ENCODE measurements around the gene RHBDL1. TPM values are rescaled to one million over a fixed set of nuclear protein-coding genes. Genes with fewer than 3 reads are reported as not detected.
"Not testable (repeated sequence)": the region's sequence is repeated elsewhere in the genome, so short reads cannot be mapped to it uniquely, and the experiment has no call there.

RHBDL1 gene
- total RNA-seq, 1 experiment from 2014 or later, result 3.6 TPM

DNA sequence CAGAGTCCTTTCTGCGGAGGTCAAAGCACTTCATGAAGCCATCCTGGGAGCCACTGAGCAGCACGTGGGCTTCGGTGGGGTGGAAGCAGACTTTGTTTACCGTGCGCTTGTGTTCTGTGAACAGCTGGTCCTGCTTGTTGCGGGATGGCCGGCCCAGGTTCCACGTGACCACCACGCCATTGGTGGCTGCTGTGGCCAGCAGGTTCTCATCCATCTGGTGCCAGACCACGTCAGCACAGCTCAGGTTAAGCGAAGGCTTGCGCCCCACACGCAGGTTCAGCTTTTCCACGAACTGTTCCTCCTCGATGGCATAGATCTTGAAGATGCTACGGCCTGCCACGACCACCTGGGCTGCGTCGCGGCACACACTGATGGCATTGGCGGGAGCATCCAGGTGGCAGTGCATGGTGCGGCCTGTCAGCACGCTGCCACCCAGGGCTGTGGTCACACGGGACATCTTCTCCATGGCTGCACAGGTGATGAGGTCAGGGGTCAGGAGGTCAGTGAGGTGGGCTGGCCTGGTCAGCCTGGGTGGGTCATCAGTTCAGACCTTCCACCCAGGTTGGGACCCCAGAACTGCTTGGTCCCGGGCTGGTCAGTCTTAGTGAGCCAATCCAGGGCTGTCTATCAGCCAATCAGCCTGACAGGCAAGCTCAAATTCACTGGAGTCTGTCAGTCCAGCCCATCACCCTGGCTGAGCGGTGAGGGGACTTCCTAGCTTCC, 13.9 kb downstream of the RHBDL1 start:
- peaks cover 6% of the 10 kb centered on the region; the same call in 1 of the 2 replicates for H3K79me2 ChIP-seq (ENCODE audit: low read length)

DNA sequence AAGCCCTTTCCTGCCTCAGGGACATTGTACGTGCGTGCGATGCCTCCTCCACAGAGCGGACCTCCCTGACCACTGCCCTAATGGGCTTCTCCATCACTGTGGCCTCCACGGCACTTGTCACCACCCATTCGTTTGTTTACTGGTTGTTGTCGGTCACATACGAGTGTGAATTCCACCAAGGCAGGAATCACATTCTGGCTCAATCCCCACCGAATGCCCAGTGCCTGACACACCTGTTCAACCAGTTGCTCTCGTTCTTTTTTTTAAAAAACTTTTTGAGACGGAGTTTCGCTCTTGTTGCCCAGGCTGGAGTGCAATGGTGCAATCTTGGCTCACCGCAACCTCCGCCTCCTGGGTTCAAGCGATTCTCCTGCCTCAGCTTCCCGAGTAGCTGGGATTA, 15.8 kb downstream of the RHBDL1 start:
- peaks cover 34% of the 10 kb centered on the region for H3K4me1 ChIP-seq (ENCODE audit: low read length)
- not testable (repeated sequence) for H3K4me2 ChIP-seq (ENCODE audit: low read depth, low read length, poor library complexity, severe bottlenecking); DNase-seq; H2AFZ ChIP-seq (ENCODE audit: low read length); H3K4me3 ChIP-seq (ENCODE audit: low read length); H3K9me2 ChIP-seq (replicated peaks; ENCODE audit: insufficient read depth, low read length); H3K79me2 ChIP-seq (ENCODE audit: low read length); H3K9me3 ChIP-seq (ENCODE audit: low read length); H4K20me1 ChIP-seq (ENCODE audit: insufficient read depth, low read depth, low read length); H3K27me3 ChIP-seq (ENCODE audit: low read length); H3K9ac ChIP-seq (ENCODE audit: low read length); H3K36me3 ChIP-seq (ENCODE audit: insufficient read depth, low read length); H3K27ac ChIP-seq (ENCODE audit: low read length)

More for the DNA sequence above, 13.9 kb downstream of the RHBDL1 start:
- H3K9me2 ChIP-seq (replicated peaks; ENCODE audit: insufficient read depth, low read length), result no peaks in the 10 kb centered on the region; the same call in 1 of the 2 replicates
- H4K20me1 ChIP-seq (ENCODE audit: insufficient read depth, low read depth, low read length), result no peaks in the 10 kb centered on the region
- H3K4me3 ChIP-seq (ENCODE audit: low read length), result peak overlapping the region; percentile 97
- no peaks in the 10 kb centered on the region for H3K27me3 ChIP-seq (ENCODE audit: low read length)
- peak overlapping the region; percentile 56 for H3K27ac ChIP-seq (ENCODE audit: low read length)
- H3K9ac ChIP-seq (ENCODE audit: low read length), result peak overlapping the region; percentile 95
- no peaks in the 10 kb centered on the region for H3K9me3 ChIP-seq (ENCODE audit: low read length)
- no peaks in the 10 kb centered on the region for H3K36me3 ChIP-seq (ENCODE audit: insufficient read depth, low read length)
- H2AFZ ChIP-seq (ENCODE audit: low read length), result no peak overlapping the region
- H3K4me1 ChIP-seq (ENCODE audit: low read length), result peaks cover 19% of the 10 kb centered on the region
- no peak for DNase-seq
- H3K4me2 ChIP-seq (ENCODE audit: low read depth, low read length, poor library complexity, severe bottlenecking), result peak overlapping the region; percentile 95

DNA sequence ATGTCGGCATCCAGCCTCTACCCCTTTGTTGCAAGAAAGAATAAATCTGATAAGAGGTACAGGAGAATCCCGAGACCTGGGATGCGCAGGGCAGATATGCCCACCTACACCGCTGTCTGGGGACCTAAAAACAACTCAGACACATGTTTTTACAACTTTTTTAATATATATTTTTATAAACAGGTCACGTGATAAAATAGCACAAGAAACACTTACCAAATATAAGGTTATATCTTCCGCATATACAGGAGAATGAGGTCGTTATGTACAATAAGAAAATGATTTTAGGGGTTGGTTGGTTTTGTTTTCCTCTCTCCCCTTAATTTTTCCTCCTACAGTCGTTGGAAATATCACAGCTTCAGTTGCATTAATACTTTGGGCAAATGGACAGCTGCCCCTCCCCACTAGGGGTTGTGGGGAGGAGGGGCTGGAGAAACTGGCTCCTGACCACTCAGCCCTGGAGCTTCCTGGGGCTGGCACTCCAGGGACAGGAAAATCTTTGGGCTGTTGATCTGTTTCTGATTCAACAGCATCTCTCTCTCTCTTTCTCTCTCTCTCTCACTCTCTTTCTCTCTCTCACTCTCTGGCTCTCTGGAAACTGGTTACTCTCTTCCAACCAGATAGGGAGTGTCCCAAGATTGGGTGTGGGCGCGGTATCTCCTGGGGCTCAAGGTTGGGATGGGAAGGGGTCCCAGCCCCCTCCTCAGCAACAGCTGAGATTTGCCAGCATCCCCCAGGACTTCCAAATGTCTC, 17.1 kb downstream of the RHBDL1 start:
- DNase-seq, result no peak
- no peaks in the 10 kb centered on the region for H3K9me3 ChIP-seq (ENCODE audit: low read length)
- H4K20me1 ChIP-seq (ENCODE audit: insufficient read depth, low read depth, low read length), result no peaks in the 10 kb centered on the region
- H3K27me3 ChIP-seq (ENCODE audit: low read length), result no peaks in the 10 kb centered on the region
- H3K9me2 ChIP-seq (replicated peaks; ENCODE audit: insufficient read depth, low read length), result no peaks in the 10 kb centered on the region; the same call in 1 of the 2 replicates
- H3K27ac ChIP-seq (ENCODE audit: low read length), result no peak overlapping the region
- H3K36me3 ChIP-seq (ENCODE audit: insufficient read depth, low read length), result no peaks in the 10 kb centered on the region
- H3K4me2 ChIP-seq (ENCODE audit: low read depth, low read length, poor library complexity, severe bottlenecking), result no peak overlapping the region
- no peak overlapping the region for H2AFZ ChIP-seq (ENCODE audit: low read length)
- peaks cover 34% of the 10 kb centered on the region for H3K4me1 ChIP-seq (ENCODE audit: low read length)
- H3K4me3 ChIP-seq (ENCODE audit: low read length), result no peak overlapping the region
- peaks cover 6% of the 10 kb centered on the region; the same call in 1 of the 2 replicates for H3K79me2 ChIP-seq (ENCODE audit: low read length)
- H3K9ac ChIP-seq (ENCODE audit: low read length), result no peak overlapping the region

DNA sequence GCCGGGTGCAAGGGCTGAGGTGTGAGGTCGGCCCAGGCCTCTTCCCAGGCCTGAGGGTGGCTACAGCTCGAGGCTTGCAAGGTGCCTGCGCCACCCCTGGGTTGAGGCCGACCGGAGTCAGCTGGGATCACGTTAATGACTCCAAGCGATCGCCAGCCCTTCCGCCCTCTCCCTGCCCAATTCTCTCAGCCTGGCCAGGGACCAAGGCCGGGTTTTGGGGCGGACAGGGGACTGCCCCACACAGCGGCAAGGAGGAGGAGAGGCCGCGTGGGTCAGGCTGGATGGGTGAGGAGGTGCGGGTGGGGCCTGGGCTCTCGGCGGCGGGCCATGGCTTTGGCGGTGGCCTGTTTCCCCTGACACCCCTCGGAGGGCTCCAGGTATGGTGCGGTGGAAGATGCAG, 17.9 kb downstream of the RHBDL1 start:
- H3K4me1 ChIP-seq (ENCODE audit: low read length), result peaks cover 34% of the 10 kb centered on the region
- peak overlapping the region; percentile 74 for H3K4me2 ChIP-seq (ENCODE audit: low read depth, low read length, poor library complexity, severe bottlenecking)
- H2AFZ ChIP-seq (ENCODE audit: low read length), result 0 out of 2 replicates have a peak overlapping the region, but pooled peaks have one; percentile 5
- no peak overlapping the region; the same call in 1 of the 2 replicates for H3K4me3 ChIP-seq (ENCODE audit: low read length)
- no peaks in the 10 kb centered on the region for H4K20me1 ChIP-seq (ENCODE audit: insufficient read depth, low read depth, low read length)
- no peaks in the 10 kb centered on the region for H3K9me3 ChIP-seq (ENCODE audit: low read length)
- H3K36me3 ChIP-seq (ENCODE audit: insufficient read depth, low read length), result no peaks in the 10 kb centered on the region
- H3K9ac ChIP-seq (ENCODE audit: low read length), result no peak overlapping the region; the same call in 1 of the 2 replicates
- H3K27ac ChIP-seq (ENCODE audit: low read length), result no peak overlapping the region
- DNase-seq, result no peak
- H3K79me2 ChIP-seq (ENCODE audit: low read length), result peaks cover 6% of the 10 kb centered on the region; the same call in 1 of the 2 replicates
- no peaks in the 10 kb centered on the region for H3K27me3 ChIP-seq (ENCODE audit: low read length)
- no peaks in the 10 kb centered on the region; the same call in 1 of the 2 replicates for H3K9me2 ChIP-seq (replicated peaks; ENCODE audit: insufficient read depth, low read length)

DNA sequence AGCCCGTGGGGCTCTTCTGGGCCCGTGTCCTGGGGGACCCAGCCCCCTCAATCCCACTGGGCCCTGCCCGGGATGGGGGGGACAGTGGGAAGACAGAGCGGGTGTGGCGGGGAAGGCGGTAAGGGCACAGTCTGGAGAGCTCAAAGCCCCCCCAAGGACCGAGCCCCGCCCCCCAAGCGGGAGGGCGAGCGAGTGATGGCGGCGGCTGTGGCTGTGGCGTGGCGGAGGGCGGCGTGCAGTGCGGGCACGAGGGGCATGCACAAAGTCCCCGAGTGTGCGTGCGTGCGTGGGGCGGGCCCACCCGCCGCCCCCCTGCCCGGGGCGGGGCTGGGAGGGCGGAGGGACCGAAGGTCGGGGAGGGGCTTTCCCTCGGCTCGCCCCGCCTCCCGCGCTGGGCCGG, 18.3 kb downstream of the RHBDL1 start:
- Histone ChIP-seq H3K4me2 (ENCODE audit: low read depth, low read length, poor library complexity, severe bottlenecking) (peak overlapping the region; percentile 74), H3K36me3 (ENCODE audit: insufficient read depth, low read length) (no peaks in the 10 kb centered on the region), H3K27me3 (ENCODE audit: low read length) (no peaks in the 10 kb centered on the region), H3K9me2 (replicated peaks; ENCODE audit: insufficient read depth, low read length) (no peaks in the 10 kb centered on the region; the same call in 1 of the 2 replicates), H4K20me1 (ENCODE audit: insufficient read depth, low read depth, low read length) (no peaks in the 10 kb centered on the region), H2AFZ (ENCODE audit: low read length) (0 out of 2 replicates have a peak overlapping the region, but pooled peaks have one; percentile 5), H3K9ac (ENCODE audit: low read length) (peak overlapping the region; percentile 74; the same call in 1 of the 2 replicates), H3K4me3 (ENCODE audit: low read length) (no peak overlapping the region; the same call in 1 of the 2 replicates), H3K4me1 (ENCODE audit: low read length) (peaks cover 32% of the 10 kb centered on the region), H3K79me2 (ENCODE audit: low read length) (peaks cover 6% of the 10 kb centered on the region; the same call in 1 of the 2 replicates), H3K9me3 (ENCODE audit: low read length) (no peaks in the 10 kb centered on the region), H3K27ac (ENCODE audit: low read length) (no peak overlapping the region)
- DNase-seq, result peak; percentile 75

DNA sequence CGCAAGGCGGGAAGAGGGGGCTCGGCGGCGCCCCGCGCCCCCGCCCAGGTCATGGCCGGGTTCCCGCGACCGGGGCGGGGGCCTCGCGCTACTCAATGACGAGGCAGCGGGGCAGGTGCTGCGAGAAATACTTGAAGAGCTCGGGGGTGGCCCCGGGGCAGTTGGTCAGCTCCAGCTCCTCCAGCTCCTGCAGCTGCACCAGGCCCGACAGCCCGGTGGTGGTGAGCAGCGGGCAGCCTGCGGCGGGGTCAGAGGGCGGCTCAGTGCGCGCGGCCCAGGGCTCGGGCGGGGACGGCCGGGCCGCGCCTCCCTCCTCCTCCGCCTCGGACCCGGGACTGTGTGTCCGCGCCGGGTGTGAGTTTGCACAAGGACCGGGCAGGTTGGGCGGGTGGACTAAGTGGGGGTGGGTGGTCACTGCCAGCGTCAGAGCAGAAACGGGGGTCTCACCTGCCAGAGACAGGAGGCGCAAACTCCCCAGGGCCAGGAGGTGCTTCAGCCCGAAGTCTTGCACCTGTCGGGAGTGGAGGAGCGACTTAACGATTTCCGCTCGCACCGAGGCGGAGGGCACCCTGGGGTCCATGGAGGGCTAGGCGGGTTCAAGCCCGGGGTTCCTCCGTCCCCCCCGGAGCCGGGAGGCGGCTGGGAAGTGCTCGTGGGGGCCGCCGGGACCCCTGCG, 18.9 kb downstream of the RHBDL1 start:
- no peaks in the 10 kb centered on the region for H3K36me3 ChIP-seq (ENCODE audit: insufficient read depth, low read length)
- H3K4me2 ChIP-seq (ENCODE audit: low read depth, low read length, poor library complexity, severe bottlenecking), result peak overlapping the region; percentile 74
- no peaks in the 10 kb centered on the region for H3K9me3 ChIP-seq (ENCODE audit: low read length)
- no peak for DNase-seq
- peak overlapping the region; percentile 67; the same call in 1 of the 2 replicates for H3K4me3 ChIP-seq (ENCODE audit: low read length)
- no peak overlapping the region for H3K27ac ChIP-seq (ENCODE audit: low read length)
- H3K4me1 ChIP-seq (ENCODE audit: low read length), result peaks cover 26% of the 10 kb centered on the region
- peak overlapping the region; percentile 74 for H3K9ac ChIP-seq (ENCODE audit: low read length)
- no peaks in the 10 kb centered on the region; the same call in 1 of the 2 replicates for H3K9me2 ChIP-seq (replicated peaks; ENCODE audit: insufficient read depth, low read length)
- H3K27me3 ChIP-seq (ENCODE audit: low read length), result no peaks in the 10 kb centered on the region
- H2AFZ ChIP-seq (ENCODE audit: low read length), result no peak overlapping the region
- peaks cover 6% of the 10 kb centered on the region; the same call in 1 of the 2 replicates for H3K79me2 ChIP-seq (ENCODE audit: low read length)
- no peaks in the 10 kb centered on the region for H4K20me1 ChIP-seq (ENCODE audit: insufficient read depth, low read depth, low read length)

DNA sequence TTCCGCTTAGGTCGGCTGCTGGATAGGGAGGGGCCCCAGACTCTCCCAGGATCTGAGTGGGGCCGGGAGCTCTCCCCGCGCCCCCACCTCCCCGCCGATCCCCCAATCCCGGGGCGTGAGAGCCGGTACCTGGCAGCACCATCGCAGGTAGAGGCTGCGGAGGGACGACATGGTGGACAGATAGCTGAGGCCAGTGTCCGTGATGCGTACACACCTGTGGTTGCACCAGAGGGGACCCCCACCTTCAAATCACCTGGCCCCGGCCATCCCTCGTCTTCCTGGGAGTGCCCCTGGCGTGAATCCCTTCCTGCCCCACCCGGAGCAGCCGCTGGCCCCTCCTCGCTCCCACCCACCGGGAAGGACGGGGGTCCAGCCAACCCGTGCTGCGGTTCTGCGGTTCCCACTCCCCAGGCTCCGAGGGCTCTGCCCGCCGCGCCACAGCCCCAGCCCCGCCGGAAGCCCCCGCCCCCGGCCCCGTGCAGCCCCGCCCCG, 19.4 kb downstream of the RHBDL1 start:
- Histone ChIP-seq H3K79me2 (ENCODE audit: low read length) (no peaks in the 10 kb centered on the region; the same call in 1 of the 2 replicates), H3K4me1 (ENCODE audit: low read length) (peaks cover 23% of the 10 kb centered on the region), H3K27me3 (ENCODE audit: low read length) (no peaks in the 10 kb centered on the region), H3K9me3 (ENCODE audit: low read length) (no peaks in the 10 kb centered on the region), H3K27ac (ENCODE audit: low read length) (no peak overlapping the region), H2AFZ (ENCODE audit: low read length) (no peak overlapping the region), H3K9ac (ENCODE audit: low read length) (peak overlapping the region; percentile 74), H4K20me1 (ENCODE audit: insufficient read depth, low read depth, low read length) (no peaks in the 10 kb centered on the region), H3K4me2 (ENCODE audit: low read depth, low read length, poor library complexity, severe bottlenecking) (peak overlapping the region; percentile 74), H3K9me2 (replicated peaks; ENCODE audit: insufficient read depth, low read length) (no peaks in the 10 kb centered on the region; the same call in 1 of the 2 replicates), H3K36me3 (ENCODE audit: insufficient read depth, low read length) (no peaks in the 10 kb centered on the region), H3K4me3 (ENCODE audit: low read length) (peak overlapping the region; percentile 67)
- DNase-seq, result no peak
